Vagina (tissue), 2 donors: ENCODE data around the gene B4GALT3.

ENCODE experiments used
- CTCF ChIP-seq, 3 experiments: fragments of 450-650 bp in 2 of 3; fragments of 200-600 bp in 1 of 3; sonication (generic) in 1 of 3; IDR thresholded peaks; one replicate each; pipeline ENCODE4 v1.5.1; 2017 to 2019; ENCODE audit warnings: antibody characterized with exemption in 3 of 3, mild to moderate bottlenecking in 2 of 3, moderate library complexity in 2 of 3
- POLR2A ChIP-seq, 2 donors: fragments of 450-650 bp; IDR thresholded peaks; one replicate each; pipeline ENCODE4 v1.6.1; 2017; ENCODE audit warnings: antibody characterized with exemption in 2 of 2, mild to moderate bottlenecking in 2 of 2, moderate library complexity in 2 of 2
- POLR2AphosphoS5 ChIP-seq, 2 donors: sonication (generic); formaldehyde crosslinking; IDR thresholded peaks; one replicate each; pipeline ENCODE4 v1.9.0; 2017; ENCODE audit warnings: antibody characterized with exemption in 2 of 2, mild to moderate bottlenecking in 2 of 2, low read depth in 1 of 2; ENCODE audit not compliant: insufficient read depth in 1 of 2

DNA sequence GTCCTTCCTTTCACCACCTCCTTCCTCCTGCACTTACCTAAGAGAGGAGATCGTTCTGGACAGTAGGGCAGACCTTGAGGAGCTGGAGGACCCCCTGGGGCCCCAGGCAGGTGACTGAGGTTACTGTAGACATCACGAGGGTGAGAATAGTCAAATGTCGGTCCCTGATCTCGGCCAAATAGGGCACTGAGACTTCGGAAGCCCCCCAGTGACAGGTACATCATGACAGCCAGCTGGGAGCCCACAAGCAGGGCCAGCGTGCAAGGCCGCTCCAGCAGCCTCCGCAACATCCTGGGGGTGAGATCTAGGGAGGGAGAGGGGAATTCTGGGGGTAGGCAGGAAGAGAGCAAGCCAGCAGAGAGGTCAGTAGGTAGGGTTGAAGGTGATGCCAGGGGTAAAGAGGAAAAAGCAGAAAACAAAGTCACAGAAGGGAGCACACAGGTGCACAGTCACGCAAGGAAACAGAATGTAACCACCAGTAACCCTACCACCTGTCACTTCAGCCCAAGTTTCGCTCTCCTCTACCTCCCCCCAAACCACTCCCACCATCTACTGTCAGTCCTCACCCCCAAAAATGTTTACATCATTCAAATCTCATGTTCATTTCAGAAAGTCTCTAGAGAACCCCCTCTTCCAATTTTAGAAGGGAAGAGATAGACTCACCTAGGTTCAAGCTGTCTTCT, 1.4 kb downstream of the B4GALT3 start:
- TF ChIP-seq CTCF (IDR thresholded peaks at IDR 0.05) (no peak), POLR2AphosphoS5 (IDR thresholded peaks at IDR 0.05; ENCODE audit: insufficient read depth in 1 of 2, low read depth in 1 of 2) (no peak), POLR2A (IDR thresholded peaks at IDR 0.05) (no peak)
